ENCODE results near the gene CACNA1I.

The CACNA1I gene

DNA sequence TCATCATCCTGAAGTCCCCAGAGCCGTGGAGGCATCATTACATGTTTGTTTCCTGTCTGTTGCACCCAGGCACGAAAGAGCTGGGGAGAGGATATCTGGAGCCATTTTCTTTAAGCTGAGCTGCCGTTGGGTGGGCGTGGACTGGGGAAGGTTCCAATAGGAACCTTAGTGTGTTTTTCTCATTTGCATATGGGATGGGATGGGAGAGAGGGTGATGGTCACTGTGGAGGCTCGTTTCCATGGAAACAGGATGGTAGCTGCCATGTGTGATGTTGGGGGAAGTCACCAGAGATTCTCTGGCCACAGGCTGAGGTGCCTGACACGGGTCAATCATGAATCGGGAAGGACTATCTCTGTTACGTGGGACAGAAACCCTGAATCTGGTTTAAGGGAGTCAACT lies 39.7 kb downstream of the CACNA1I start:
- Histone ChIP-seq H3K9ac (no peak overlapping the region), H3K4me2 (peak overlapping the region in 9 of 11 experiments; percentile 25 to 94 (median 86); a peak in 18 of 22 replicates), H3K4me1 (peaks cover 27 to 63% (median 59%) of the 10 kb centered on the region in 10 experiments), H4K20me1 (peaks cover 0 to 6% (median 0%) of the 10 kb centered on the region in 11 experiments; a peak in 1 of 22 replicates), H3K4me3 (no peak overlapping the region), H3K27ac (no peak overlapping the region; a peak in 1 of 22 replicates), H3K9me3 (replicated peaks in 1 of 11) (peaks cover 0 to 28% (median 9%) of the 10 kb centered on the region in 11 experiments; a peak in 15 of 22 replicates), H3K36me3 (no peaks in the 10 kb centered on the region), H3K27me3 (no peaks in the 10 kb centered on the region)
- TF ChIP-seq Cebpa-rat (IDR thresholded peaks at IDR 0.05) = no peak

DNA sequence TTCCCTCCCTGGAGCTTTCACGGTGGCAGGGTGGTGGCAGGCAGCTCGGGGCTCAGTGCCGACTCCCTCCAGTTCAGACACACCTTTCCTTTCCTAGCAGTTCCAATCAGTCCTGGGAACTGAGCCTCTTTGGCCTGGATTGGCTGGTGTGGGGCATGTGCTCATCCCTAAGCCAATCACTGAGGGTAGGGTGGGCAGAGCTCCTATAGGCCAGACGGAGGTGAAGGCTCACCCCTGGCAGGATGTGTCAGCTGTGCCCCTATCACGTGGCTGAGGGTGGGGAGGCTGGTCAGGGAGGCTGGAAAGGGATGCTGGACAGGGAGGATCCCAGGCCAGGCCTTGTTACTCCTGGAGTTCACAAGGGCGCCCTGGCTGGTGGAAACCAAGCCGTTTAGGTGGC lies 40.2 kb downstream of the CACNA1I start:
- Histone ChIP-seq H3K4me1 (peaks cover 30 to 69% (median 64%) of the 10 kb centered on the region in 10 experiments), H3K4me3 (no peak overlapping the region), H3K27me3 (no peaks in the 10 kb centered on the region; a peak in 1 of 22 replicates), H3K9ac (no peak overlapping the region; a peak in 1 of 22 replicates), H3K9me3 (replicated peaks in 1 of 11) (peaks cover 0 to 28% (median 9%) of the 10 kb centered on the region in 11 experiments; a peak in 15 of 22 replicates), H3K27ac (peak overlapping the region in 3 of 11 experiments; percentile 66 to 71 (median 70); a peak in 5 of 22 replicates), H3K4me2 (peak overlapping the region in 9 of 11 experiments; percentile 25 to 94 (median 86); a peak in 18 of 22 replicates), H4K20me1 (peaks cover 0 to 6% (median 0%) of the 10 kb centered on the region in 11 experiments; a peak in 1 of 22 replicates), H3K36me3 (no peaks in the 10 kb centered on the region)
- no peak for TF ChIP-seq Cebpa-rat (IDR thresholded peaks at IDR 0.05)

DNA sequence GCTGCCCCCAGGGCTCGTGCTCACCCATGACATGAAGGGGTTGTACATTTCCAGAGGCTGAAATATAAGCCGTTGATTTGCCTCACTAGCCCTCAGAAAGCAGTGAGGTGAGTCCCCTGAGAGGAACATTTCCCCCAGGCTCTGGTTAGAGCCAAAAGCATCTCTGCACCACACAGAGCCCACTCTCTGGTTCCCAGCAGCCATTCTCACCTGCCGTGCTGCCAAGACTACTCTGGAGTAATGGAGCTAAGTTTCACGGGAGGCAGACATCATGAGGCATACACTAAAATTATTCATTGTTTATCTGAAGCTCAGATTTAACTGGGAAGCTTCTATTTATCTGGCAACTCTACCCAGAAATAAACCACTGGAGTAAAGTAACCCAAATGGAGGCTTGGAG lies 40.8 kb downstream of the CACNA1I start:
- Histone ChIP-seq H4K20me1 (peaks cover 0 to 6% (median 0%) of the 10 kb centered on the region in 11 experiments; a peak in 1 of 22 replicates), H3K4me2 (peak overlapping the region in 9 of 11 experiments; percentile 25 to 94 (median 86); a peak in 17 of 22 replicates), H3K9ac (peak overlapping the region in 1 of 11 experiments; percentile 32; a peak in 1 of 22 replicates), H3K36me3 (no peaks in the 10 kb centered on the region), H3K9me3 (replicated peaks in 1 of 11) (peaks cover 0 to 28% (median 9%) of the 10 kb centered on the region in 11 experiments; a peak in 15 of 22 replicates), H3K4me1 (peaks cover 30 to 74% (median 70%) of the 10 kb centered on the region in 10 experiments), H3K27ac (peak overlapping the region in 4 of 11 experiments; percentile 23 to 71 (median 68); a peak in 8 of 22 replicates), H3K27me3 (peaks cover 0 to 3% (median 0%) of the 10 kb centered on the region in 11 experiments; a peak in 1 of 22 replicates), H3K4me3 (no peak overlapping the region)
- TF ChIP-seq Cebpa-rat (IDR thresholded peaks at IDR 0.05) = no peak

DNA sequence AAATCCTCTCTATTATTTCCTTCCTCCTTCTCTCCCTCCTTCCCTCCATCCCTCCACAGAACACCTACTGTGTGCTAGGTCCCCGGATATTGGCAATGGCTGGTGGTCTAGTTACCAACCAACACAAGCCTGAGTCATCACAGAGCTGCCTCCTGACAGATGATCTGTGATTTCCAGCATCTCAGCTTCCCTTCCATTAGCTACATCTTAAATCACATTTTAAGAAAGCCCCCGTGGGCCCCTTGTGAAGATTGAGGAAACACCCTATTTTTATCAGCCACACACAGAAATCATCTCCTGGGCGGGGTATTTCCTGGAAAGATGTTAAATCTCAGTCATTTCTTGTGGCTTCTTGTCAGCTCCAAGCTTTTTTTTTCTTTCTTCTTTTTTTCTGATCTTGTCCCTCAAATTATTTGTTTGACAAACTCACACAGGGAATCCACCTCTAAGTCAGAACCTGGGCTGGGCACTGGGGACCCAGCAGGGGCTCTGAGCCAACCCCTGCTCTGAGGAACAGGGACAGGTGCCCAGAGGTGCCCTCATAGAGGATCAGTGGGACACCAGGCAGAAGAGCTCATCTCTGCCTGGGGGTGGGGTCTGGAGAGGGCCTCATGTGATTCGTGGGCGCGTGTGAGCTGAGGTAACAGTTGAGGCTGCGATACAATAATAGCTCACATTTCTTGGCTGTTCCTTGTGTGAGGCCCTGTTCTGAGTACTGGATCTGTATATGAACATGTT lies 42.4 kb downstream of the CACNA1I start:
- TF ChIP-seq Cebpa-rat (IDR thresholded peaks at IDR 0.05) = no peak
- Histone ChIP-seq H3K4me3 (peak overlapping the region in 4 of 10 experiments; percentile 0 to 37 (median 16); a peak in 2 of 20 replicates), H4K20me1 (peaks cover 0 to 6% (median 0%) of the 10 kb centered on the region in 11 experiments; a peak in 1 of 22 replicates), H3K27ac (peak overlapping the region in 10 of 11 experiments; percentile 7 to 75 (median 70); a peak in 19 of 22 replicates), H3K9ac (peak overlapping the region in 10 of 11 experiments; percentile 10 to 66 (median 57); a peak in 17 of 22 replicates), H3K4me1 (peaks cover 30 to 90% (median 83%) of the 10 kb centered on the region in 10 experiments), H3K27me3 (peaks cover 0 to 3% (median 0%) of the 10 kb centered on the region in 11 experiments; a peak in 2 of 22 replicates), H3K9me3 (replicated peaks in 1 of 11) (peaks cover 0 to 28% (median 9%) of the 10 kb centered on the region in 11 experiments; a peak in 15 of 22 replicates), H3K36me3 (no peaks in the 10 kb centered on the region), H3K4me2 (peak overlapping the region; percentile 82 to 96 (median 86))

DNA sequence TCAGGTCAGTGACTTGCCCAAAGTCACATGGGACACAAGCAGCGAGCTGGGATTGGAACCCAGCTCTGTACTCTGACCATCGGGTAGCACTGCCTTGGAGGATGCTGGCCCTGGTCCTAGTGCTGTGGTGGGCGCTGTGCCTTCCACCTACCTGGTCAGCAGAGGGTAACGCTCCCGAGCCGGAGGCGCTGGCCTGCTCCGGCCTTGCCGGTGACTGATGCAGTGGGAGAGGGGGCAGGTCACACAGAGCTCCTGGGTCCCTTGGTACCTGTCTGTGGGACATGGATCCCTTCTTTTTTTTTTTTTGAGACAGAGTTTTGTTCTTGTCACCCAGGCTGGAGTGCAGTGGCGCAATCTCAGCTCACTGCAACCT lies 43.0 kb downstream of the CACNA1I start:
- Histone ChIP-seq H3K4me2 (peak overlapping the region; percentile 82 to 96 (median 86)), H3K4me1 (peaks cover 30 to 95% (median 89%) of the 10 kb centered on the region in 10 experiments), H3K4me3 (peak overlapping the region in 2 of 10 experiments; percentile 0 to 23; a peak in 1 of 20 replicates), H3K9ac (peak overlapping the region in 9 of 11 experiments; percentile 10 to 66 (median 57); a peak in 15 of 22 replicates), H3K36me3 (no peaks in the 10 kb centered on the region), H4K20me1 (peaks cover 0 to 6% (median 0%) of the 10 kb centered on the region in 11 experiments; a peak in 1 of 22 replicates), H3K27ac (peak overlapping the region in 9 of 11 experiments; percentile 58 to 75 (median 70); a peak in 18 of 22 replicates), H3K27me3 (peaks cover 0 to 3% (median 0%) of the 10 kb centered on the region in 11 experiments; a peak in 2 of 22 replicates), H3K9me3 (replicated peaks in 1 of 11) (peaks cover 0 to 28% (median 9%) of the 10 kb centered on the region in 11 experiments; a peak in 15 of 22 replicates)
- TF ChIP-seq Cebpa-rat (IDR thresholded peaks at IDR 0.05) = no peak

DNA sequence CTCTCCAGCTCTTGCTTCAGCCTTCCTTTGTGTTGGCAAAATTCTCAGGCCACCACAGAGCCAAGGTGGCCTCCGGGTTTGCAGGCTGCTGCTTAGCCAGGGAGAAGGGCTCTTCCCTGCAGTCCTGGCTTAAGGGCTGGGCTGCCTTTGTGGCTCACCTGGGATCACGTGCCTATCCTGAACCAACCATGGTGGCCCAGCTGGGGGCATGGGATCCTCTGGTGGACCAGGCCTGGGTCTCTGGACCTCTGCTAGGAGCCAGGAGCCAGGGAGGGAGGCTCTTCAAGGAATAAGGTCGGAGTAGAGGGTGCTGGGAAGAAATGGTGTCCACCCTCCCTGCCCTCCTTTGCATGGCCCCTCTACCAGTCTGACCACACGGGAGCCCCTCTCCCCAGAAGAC lies 43.9 kb downstream of the CACNA1I start:
- H3K27me3 ChIP-seq = peaks cover 0 to 3% (median 0%) of the 10 kb centered on the region in 11 experiments; a peak in 2 of 22 replicates
- H3K36me3 ChIP-seq = no peaks in the 10 kb centered on the region
- H3K9ac ChIP-seq = peak overlapping the region in 5 of 11 experiments; percentile 0 to 58 (median 28); a peak in 6 of 22 replicates
- H3K4me1 ChIP-seq = peaks cover 30 to 96% (median 90%) of the 10 kb centered on the region in 10 experiments
- peaks cover 0 to 28% (median 9%) of the 10 kb centered on the region in 11 experiments; a peak in 15 of 22 replicates for H3K9me3 ChIP-seq (replicated peaks in 1 of 11)
- peak overlapping the region; percentile 82 to 96 (median 86) for H3K4me2 ChIP-seq
- H4K20me1 ChIP-seq = peaks cover 0 to 6% (median 0%) of the 10 kb centered on the region in 11 experiments; a peak in 1 of 22 replicates
- TF ChIP-seq Cebpa-rat (IDR thresholded peaks at IDR 0.05) = no peak
- H3K4me3 ChIP-seq = no peak overlapping the region; a peak in 1 of 20 replicates
- H3K27ac ChIP-seq = peak overlapping the region in 8 of 11 experiments; percentile 45 to 75 (median 70); a peak in 12 of 22 replicates

DNA sequence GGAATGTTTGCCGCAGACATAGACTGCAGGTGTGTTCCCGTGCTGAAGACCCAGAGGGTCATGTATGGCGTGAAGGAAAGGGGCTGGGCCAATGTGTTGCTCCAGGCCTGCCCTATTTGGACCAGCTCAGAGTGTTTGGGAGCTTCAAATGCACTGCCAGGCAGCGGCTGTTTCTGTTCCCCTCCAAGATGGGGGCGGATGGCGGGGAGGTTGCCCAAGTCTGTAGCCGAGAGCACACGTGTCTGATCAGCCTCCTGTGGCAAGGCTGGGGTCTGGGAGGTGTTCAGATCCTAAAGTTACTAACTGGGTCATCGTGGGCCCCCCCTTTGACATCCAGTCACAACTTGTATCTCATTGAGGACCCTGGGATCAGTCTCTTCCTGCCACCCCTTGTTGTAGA lies 45.5 kb downstream of the CACNA1I start:
- Histone ChIP-seq H3K9me3 (replicated peaks in 1 of 11) (peaks cover 0 to 18% (median 9%) of the 10 kb centered on the region in 11 experiments; a peak in 15 of 22 replicates), H4K20me1 (peaks cover 0 to 6% (median 0%) of the 10 kb centered on the region in 11 experiments; a peak in 1 of 22 replicates), H3K4me1 (peaks cover 30 to 80% (median 74%) of the 10 kb centered on the region in 10 experiments), H3K27me3 (peaks cover 0 to 3% (median 0%) of the 10 kb centered on the region in 11 experiments; a peak in 2 of 22 replicates), H3K36me3 (no peaks in the 10 kb centered on the region), H3K4me2 (peak overlapping the region; percentile 1 to 96 (median 86); a peak in 20 of 22 replicates), H3K4me3 (no peak overlapping the region), H3K9ac (no peak overlapping the region), H3K27ac (no peak overlapping the region)
- no peak for TF ChIP-seq Cebpa-rat (IDR thresholded peaks at IDR 0.05)

DNA sequence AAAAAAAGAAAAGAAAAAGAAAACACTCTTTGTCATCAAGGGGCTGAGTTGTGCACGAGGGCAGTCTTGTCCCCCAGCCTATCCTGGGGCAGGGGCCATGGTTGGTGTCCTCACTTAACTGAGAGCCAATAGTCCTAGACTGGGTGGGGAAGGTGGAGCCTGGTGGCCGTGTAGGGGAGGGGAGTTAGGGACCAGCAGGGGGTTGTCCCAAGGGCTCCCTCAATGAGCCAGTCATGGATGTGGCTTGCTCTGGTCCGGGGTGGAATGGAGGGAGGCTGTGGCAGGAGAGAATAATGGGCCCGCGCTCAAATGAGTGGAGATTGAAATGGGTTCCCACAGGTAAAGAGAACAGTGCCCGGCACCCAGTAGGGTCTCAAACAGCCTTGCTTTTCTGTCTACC lies 46.2 kb downstream of the CACNA1I start:
- H4K20me1 ChIP-seq = peaks cover 0 to 6% (median 0%) of the 10 kb centered on the region in 11 experiments; a peak in 1 of 22 replicates
- H3K36me3 ChIP-seq = no peaks in the 10 kb centered on the region
- peaks cover 0 to 3% (median 0%) of the 10 kb centered on the region in 11 experiments; a peak in 2 of 22 replicates for H3K27me3 ChIP-seq
- H3K27ac ChIP-seq = peak overlapping the region in 4 of 11 experiments; percentile 22 to 54 (median 42); a peak in 3 of 22 replicates
- peaks cover 0 to 11% (median 6%) of the 10 kb centered on the region in 11 experiments; a peak in 15 of 22 replicates for H3K9me3 ChIP-seq (replicated peaks in 1 of 11)
- no peak overlapping the region for H3K4me3 ChIP-seq
- peaks cover 30 to 73% (median 67%) of the 10 kb centered on the region in 10 experiments for H3K4me1 ChIP-seq
- H3K4me2 ChIP-seq = peak overlapping the region in 10 of 11 experiments; percentile 16 to 89 (median 70); a peak in 18 of 22 replicates
- peak overlapping the region in 1 of 11 experiments; percentile 41; a peak in 1 of 22 replicates for H3K9ac ChIP-seq
- TF ChIP-seq Cebpa-rat (IDR thresholded peaks at IDR 0.05) = no peak

Data from BLaER1 treated with 17β-estradiol and CSF1 and Interleukin-3, amounts not matched to agents 10 nM and 100 nM (cell line).